GM12891 (cell line): ENCODE results near the gene DNHD1.

ENCODE experiments used
- PAX5 ChIP-seq: IDR thresholded peaks from 2 replicates; pipeline ENCODE4 v1.6.1; 2011; ENCODE audit warnings: low read length, moderate library complexity, mild to moderate bottlenecking; ENCODE audit not compliant: insufficient read depth, severe bottlenecking
- POLR2A ChIP-seq: IDR thresholded peaks from 2 replicates; pipeline ENCODE4 v1.6.1; 2011; ENCODE audit warnings: low read depth, low read length, control low read depth
- POLR2AphosphoS5 ChIP-seq: IDR thresholded peaks from 2 replicates; pipeline ENCODE4 v1.6.1; 2011; ENCODE audit warnings: low read depth, low read length, control low read depth
- POU2F2 ChIP-seq: IDR thresholded peaks from 2 replicates; pipeline ENCODE4 v1.6.1; 2011; ENCODE audit warnings: low read depth, mild to moderate bottlenecking, control low read depth, low read length, moderate library complexity
- SPI1 ChIP-seq: IDR thresholded peaks from 2 replicates; pipeline ENCODE4 v1.6.1; 2011; ENCODE audit warnings: low read depth, low read length, control low read depth
- TAF1 ChIP-seq: IDR thresholded peaks from 2 replicates; pipeline ENCODE4 v1.6.1; 2011; ENCODE audit warnings: low read depth, low read length, control low read depth

GRCh38 chr11:6457581-6458320, 39.3 kb upstream of the DNHD1 start:
- TF ChIP-seq POLR2A (no peak), POLR2AphosphoS5 (no peak), TAF1 (no peak), SPI1 (no peak), PAX5 (no peak), POU2F2 (no peak)
